Measurements from ENCODE around the gene N4BP3.

Gene N4BP3

DNA sequence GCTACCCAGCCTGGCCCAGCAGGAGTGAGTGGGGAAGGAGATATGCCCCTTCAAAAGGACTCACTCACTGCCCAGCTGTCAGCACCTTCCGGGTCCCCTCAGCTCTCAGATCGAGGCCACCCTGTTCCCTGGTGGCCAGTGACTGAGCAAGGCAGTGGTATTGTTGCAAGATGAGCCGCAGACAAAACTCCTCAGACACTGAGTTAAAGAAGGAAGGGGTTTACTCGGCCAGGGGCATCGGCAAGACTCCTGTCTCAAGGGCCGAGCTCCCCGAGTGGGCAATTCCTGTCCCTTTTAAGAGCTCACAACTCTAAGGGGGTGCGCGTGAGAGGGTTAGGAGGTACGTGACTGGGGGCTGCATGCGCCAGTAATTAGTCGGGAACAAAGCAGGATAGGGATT lies 9.7 kb upstream of the N4BP3 start:
- DNase-seq (ENCODE audit: low spot score) = no peak

DNA sequence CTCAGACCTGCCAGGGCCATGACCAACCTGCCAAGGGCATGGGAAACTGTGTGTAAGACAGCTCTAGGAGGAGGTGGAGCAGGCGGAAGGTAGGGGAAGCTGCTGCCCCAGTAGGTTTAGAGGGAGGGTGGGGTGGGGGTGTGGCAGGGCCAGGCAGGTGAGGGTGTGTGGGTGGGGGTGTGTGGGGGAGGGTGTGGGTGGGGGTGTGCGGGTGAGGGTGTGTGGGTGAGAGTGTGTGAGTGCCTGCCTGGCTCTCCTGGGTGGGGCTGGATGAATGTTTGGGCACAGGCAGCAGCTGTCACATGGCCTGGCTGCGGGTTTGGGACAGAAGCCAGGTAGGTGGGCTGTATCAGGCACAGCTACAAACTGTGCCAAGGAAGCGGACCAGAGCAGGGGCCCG lies 8.8 kb upstream of the N4BP3 start:
- DNase-seq (ENCODE audit: low spot score) = no peak

DNA sequence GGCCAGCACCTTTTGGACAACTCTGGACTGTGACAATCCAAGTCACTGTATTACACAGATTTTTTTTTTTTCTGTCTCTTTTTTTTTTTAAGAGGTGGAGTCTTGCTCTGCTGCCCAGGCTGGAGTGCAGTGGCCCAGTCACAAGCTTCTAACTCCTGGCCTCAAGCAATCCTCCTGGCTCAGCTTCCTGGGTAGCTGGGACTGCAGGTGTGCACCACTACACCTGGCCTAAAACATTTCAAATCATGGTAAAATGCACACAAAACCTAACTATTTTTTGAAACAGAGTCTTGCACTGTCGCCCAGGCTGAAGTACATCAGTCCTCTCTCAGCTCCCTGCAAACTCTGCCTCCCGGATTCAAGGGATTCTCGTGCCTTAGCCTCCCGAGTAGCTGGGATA lies 7.2 kb upstream of the N4BP3 start:
- DNase-seq (ENCODE audit: low spot score) = no peak

DNA sequence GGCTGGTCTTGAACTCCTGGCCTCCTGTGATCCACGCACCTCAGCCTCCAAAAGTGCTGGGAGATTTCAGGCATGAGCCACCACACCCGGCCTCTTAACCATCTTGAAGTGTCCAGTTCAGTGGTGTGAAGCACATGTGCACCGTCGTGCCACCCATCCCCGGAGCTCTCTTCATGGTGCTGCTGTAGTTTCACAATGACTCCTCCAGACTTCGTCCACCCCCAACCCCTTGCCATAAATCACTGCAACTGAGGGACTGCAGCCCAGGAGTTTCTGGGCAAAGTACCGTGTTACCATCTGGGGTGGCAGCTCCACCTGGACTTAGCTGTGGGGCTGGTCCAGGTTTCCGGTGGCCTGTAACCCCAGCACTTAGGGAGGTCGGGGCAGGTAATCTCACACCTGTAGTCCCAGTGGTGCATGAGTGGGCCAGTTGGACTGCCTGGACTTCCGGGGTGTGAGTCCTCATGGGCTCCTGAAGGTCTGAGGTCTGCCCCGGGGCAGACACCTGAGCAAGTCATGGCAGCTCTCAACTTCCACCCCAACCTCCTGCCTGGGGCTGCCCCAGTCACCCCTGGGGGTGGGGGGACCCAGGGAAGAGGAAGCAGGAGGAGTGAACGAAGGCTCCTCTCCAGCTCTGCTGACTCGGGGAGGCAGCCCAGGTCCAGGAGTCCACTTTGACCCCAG lies 6.6 kb upstream of the N4BP3 start:
- no peak for DNase-seq (ENCODE audit: low spot score)

- no peak for DNase-seq (ENCODE audit: low spot score)
Observed at GRCh38 chr5:178107756-178108310, 5.5 kb upstream of the N4BP3 start.

GRCh38 chr5:178108446-178108845 lies 4.9 kb upstream of the N4BP3 start:
- DNase-seq (ENCODE audit: low spot score) = no peak

DNA sequence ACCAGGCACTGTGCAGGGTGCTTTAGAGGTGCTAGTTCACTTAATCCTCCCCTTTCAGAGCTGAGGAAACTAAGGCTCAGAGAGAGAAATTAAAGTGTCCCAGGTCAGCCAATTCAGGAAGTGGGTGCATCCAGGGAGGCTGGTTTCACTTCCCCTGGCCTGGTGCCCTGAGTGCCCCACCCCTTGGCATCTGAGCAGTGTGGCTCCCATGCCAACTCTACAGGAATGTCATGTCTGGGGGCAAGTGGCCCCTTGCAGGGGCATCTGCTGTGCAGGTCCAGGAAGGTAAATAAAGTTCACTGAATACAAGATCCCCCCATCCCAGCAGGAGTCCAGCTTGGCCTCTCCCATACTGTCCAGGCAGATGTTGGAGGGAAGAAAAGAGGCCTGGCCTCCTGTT lies 4.4 kb upstream of the N4BP3 start:
- no peak for DNase-seq (ENCODE audit: low spot score)

DNA sequence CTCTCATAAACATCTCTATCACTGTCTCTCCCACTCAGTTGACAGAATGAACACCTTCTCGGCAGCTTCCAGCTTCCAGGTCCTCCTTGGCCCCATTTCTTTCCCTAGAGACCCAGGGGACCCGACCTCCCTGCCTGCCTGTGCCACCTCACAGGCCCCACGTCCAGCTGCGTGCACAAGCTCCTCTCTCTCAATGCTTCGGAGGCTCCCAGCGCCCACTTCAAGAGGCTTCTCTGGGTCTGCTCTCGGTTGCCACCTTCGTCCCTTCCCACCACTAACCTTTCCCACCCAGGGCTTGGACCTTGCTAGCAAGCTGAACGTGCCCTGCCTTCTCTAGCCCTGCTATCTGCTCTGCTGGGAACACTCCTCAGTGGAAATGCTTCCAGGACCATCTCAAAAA lies 2.8 kb upstream of the N4BP3 start:
- no peak for DNase-seq (ENCODE audit: low spot score)

- no peak for DNase-seq (ENCODE audit: low spot score)
Observed at GRCh38 chr5:178111925-178112324, 1.4 kb upstream of the N4BP3 start.

DNA sequence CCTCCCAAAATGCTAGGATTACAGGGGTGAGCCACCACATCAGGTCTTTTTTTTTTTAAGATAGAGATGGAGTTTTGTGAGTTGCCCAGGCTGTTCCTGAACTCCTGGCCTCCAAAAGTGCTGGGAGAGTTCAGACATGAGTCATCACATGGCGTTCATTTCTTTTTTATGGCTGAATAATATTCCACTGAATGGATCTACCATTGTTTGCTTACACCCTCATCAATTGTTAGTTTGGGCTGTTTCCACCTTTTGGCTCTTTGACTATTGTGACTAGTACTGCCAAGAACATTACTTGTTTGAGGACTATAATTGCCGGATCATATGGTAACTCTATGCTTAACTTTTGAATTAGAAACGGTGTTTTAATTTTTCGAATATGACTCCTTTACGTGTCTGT lies 787 bp upstream of the N4BP3 start:
- DNase-seq (ENCODE audit: low spot score) = no peak

- DNase-seq (ENCODE audit: low spot score) = no peak
Observed at GRCh38 chr5:178113841-178114324, 551 bp downstream of the N4BP3 start.

DNA sequence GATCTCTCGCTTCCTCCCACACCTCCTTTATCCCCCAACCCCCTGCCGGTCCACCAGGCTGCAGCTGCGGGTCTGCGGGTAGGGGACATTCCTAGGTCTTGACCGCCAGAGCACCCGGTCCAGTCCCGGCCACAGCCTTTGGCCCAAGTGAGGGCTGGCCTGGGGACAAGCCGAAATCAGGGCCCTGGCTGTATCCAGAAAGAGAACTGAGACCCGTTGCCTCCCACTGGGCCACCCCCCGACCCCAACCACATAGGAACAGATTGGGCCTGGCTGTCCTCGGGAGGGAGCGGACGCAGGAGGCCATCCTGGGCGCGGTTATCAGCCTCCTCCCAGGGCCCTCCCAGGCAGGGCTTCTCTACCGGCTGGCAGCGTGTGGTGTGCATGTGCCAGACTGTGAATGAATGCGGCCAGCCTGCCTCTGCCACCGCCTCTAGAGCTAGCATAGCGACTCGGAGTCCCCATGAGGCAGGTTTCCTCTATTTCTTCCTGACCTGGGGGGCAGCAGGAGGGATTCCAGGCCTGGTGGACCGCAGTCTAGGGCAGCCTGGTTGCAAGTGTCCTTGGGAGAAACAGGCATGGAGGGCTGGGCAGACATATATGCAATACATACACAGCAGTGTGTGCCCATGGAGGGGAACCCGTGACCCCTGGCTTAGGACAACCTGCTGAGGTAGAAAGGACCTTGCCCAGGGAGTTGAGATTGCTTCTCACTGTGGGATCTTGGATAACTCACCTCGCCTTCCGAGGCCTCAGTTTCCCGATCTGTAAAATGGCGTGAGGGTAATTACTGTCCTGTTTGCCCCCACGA lies 1.2 kb downstream of the N4BP3 start:
- DNase-seq (ENCODE audit: low spot score) = no peak

- DNase-seq (ENCODE audit: low spot score) = no peak
Observed at GRCh38 chr5:178115136-178115813, 1.9 kb downstream of the N4BP3 start.

DNA sequence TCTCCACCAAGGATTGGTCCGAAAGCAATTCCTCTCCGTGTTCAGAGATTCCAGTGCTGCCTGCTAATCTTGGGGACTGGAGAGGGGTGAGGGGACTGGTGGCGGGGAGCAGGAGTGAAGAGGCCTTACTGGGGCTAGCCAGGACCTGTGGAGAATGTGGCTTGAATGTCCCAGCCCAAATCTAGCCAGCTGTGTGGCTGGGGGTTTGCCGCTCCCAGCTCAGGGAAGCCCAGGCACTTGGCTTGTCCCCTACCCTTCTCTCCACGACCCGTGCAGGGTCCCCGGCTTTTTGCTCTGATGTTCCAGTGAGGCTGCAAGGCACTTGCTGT lies 2.4 kb downstream of the N4BP3 start:
- DNase-seq (ENCODE audit: low spot score) = no peak

DNA sequence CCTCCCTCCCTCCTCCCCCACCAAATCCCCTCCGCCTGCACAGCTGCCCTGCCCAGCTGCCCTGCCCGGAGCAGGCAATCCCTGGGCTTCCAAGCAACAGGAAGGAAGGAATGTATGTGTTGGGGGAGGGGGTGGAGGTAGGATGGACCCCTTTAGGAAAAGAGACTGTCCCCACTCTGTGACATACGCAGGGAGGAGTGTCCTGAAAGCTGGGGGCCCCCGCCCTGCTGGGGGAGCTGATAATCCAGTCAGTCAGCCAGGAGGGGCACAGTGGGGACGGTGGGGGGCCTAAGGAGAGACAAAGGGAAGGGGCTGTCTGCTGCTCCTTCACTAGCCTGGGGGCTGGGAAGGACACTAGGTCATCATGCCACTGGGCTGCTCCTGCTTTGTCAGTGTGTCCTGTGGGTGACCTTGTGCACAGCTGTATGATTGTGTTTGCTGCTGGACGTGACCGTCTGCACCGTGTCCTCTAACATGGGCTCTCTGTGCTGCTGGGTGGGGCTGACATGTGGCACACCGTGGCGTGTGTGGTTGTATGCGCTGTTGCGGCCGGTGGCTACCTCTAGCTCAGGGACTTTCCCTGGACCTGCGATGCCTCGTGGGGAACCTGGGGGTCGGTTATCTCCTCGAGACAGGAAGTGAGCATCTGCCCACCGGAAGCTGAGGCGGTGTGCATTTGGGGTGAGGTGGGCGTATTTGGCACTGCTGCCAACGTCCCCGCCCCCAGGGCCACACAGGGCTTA lies 3.0 kb downstream of the N4BP3 start:
- DNase-seq (ENCODE audit: low spot score) = no peak

GRCh38 chr5:178117923-178118701 lies 4.8 kb downstream of the N4BP3 start:
- DNase-seq (ENCODE audit: low spot score) = no peak

GRCh38 chr5:178119915-178120606 lies 6.7 kb downstream of the N4BP3 start:
- no peak for DNase-seq (ENCODE audit: low spot score)

DNA sequence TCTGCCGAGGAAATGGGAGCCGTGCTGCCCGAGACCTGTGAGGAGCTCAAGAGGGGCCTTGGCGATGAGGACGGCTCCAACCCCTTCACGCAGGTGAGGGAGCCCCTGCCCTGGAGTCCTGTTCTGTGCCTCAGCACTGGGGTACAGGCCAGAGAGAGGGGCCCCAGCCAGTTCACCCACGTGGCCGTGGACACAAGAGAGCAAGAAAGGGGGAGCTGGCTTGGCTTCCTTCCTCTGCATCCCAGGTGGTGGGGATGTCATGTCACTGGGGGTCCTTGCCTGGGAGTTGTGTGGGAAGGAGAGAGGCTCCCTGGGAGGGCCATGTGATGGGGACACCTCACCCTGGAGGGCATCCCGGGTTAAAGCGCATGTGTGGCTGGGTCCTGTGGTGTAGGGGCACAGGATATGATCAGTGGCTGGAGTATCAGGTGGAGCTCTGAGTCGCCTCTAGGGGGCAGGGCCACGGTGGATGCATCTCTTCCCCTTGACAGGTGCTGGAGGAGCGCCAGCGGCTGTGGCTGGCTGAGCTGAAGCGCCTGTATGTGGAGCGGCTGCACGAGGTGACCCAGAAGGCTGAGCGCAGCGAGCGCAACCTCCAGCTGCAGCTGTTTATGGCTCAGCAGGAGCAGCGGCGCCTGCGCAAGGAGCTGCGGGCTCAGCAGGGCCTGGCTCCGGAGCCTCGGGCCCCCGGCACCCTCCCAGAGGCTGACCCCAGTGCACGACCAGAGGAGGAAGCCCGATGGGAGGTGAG lies 7.5 kb downstream of the N4BP3 start:
- peak; percentile 39 for DNase-seq (ENCODE audit: low spot score)

DNA sequence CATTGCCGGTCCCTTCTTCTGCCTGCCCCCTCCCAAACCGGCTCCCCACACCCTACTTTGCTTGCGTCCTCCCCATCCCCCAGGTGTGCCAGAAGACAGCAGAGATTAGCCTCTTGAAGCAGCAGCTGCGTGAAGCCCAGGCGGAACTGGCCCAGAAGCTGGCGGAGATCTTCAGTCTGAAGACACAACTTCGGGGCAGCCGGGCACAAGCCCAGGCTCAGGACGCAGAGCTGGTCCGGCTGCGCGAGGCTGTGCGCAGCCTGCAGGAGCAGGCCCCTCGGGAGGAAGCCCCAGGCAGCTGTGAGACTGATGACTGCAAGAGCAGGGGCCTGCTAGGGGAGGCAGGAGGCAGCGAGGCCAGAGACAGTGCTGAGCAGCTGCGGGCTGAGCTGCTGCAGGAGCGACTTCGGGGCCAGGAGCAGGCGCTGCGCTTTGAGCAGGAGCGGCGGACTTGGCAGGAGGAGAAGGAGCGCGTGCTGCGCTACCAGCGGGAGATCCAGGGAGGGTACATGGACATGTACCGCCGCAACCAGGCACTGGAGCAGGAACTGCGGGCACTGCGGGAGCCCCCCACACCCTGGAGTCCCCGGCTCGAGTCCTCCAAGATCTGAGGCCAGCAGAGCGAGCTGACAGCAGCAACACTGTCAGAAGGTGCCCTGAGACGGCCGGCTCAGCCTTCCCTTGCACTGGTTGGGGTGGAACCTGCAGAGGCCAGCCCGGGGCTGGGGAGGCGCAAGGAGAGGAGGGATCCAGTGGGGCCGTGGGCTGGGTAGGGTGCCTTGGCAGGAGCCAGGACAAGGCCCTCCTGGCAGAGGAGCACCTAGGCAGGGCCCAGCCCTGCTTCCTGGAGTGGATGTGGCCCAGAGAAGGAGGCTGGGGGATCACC lies 8.3 kb downstream of the N4BP3 start:
- DNase-seq (ENCODE audit: low spot score) = no peak
